Mesenchymal stem cell (in vitro differentiated cells and primary cell): Measurements from ENCODE around the gene PUM1.

ENCODE experiments used
- DNase-seq: peaks from one replicate; pipeline ENCODE4 v3.0.0-alpha.2; 2013
- H2AFZ ChIP-seq: one replicate; pipeline ENCODE4 v1.6.1; 2013; ENCODE audit warnings: low read depth, mild to moderate bottlenecking, control low read depth, inconsistent platforms, low read length, moderate library complexity
- H2AK5ac ChIP-seq: 2 replicates; pipeline ENCODE4 v1.6.1; 2013; ENCODE audit warnings: low read length, moderate library complexity, mild to moderate bottlenecking, inconsistent platforms; ENCODE audit not compliant: severe bottlenecking
- H2BK120ac ChIP-seq: one replicate; pipeline ENCODE4 v1.6.1; 2013; ENCODE audit warnings: low read depth, mild to moderate bottlenecking, inconsistent platforms, low read length, moderate library complexity
- H2BK12ac ChIP-seq, 2 experiments: one replicate each; pipeline ENCODE4 v1.6.1; 2013; ENCODE audit warnings: inconsistent platforms in 2 of 2, low read length in 2 of 2, mild to moderate bottlenecking in 2 of 2, moderate library complexity in 2 of 2, control low read depth in 1 of 2
- H2BK15ac ChIP-seq: one replicate; pipeline ENCODE4 v1.6.1; 2013; ENCODE audit warnings: mild to moderate bottlenecking, low read depth, inconsistent platforms; ENCODE audit not compliant: poor library complexity, severe bottlenecking
- H2BK5ac ChIP-seq: 2 replicates; pipeline ENCODE4 v1.6.1; 2013; ENCODE audit warnings: low read depth, mild to moderate bottlenecking, low read length, control low read depth, inconsistent platforms; ENCODE audit not compliant: poor library complexity, severe bottlenecking
- H3K14ac ChIP-seq, 2 experiments: one replicate each; pipeline ENCODE4 v1.6.1; 2013; ENCODE audit warnings: inconsistent platforms in 2 of 2, low read length in 2 of 2, control low read depth in 1 of 2, mild to moderate bottlenecking in 1 of 2, moderate library complexity in 1 of 2
- H3K18ac ChIP-seq, 2 experiments: one replicate each; pipeline ENCODE4 v1.6.1; 2013; ENCODE audit warnings: inconsistent platforms in 2 of 2, low read length in 2 of 2, control low read depth in 1 of 2, low read depth in 1 of 2, mild to moderate bottlenecking in 1 of 2
- H3K23ac ChIP-seq, 2 experiments: one replicate each; pipeline ENCODE4 v1.6.1; 2013; ENCODE audit warnings: inconsistent platforms in 2 of 2, low read length in 2 of 2, mild to moderate bottlenecking in 2 of 2, moderate library complexity in 2 of 2, control low read depth in 1 of 2
- H3K27ac ChIP-seq: 2 replicates; pipeline ENCODE4 v1.5.1; 2013; ENCODE audit warnings: mild to moderate bottlenecking, moderate library complexity, low read length, control low read depth, inconsistent platforms; ENCODE audit not compliant: poor library complexity, severe bottlenecking
- H3K27me3 ChIP-seq, 2 experiments: 2 replicates each; pipeline versions ENCODE4 v1.6.1 to v1.7.0; 2013; ENCODE audit warnings: low read length in 2 of 2, mild to moderate bottlenecking in 2 of 2, moderate library complexity in 2 of 2, control low read depth in 1 of 2, inconsistent platforms in 1 of 2; ENCODE audit not compliant: control insufficient read depth in 1 of 2, insufficient read depth in 1 of 2
- H3K36me3 ChIP-seq, 2 experiments: 2 replicates each; pipeline versions ENCODE4 v1.6.1 to v1.7.0; 2013; ENCODE audit warnings: low read length in 2 of 2, control low read depth in 1 of 2, inconsistent platforms in 1 of 2, low read depth in 1 of 2, mild to moderate bottlenecking in 1 of 2; ENCODE audit not compliant: insufficient read depth in 2 of 2, control insufficient read depth in 1 of 2
- H3K4ac ChIP-seq, 2 experiments: one replicate each; pipeline ENCODE4 v1.6.1; 2013; ENCODE audit warnings: inconsistent platforms in 2 of 2, low read length in 2 of 2, mild to moderate bottlenecking in 2 of 2, moderate library complexity in 2 of 2, control low read depth in 1 of 2, low read depth in 1 of 2
- H3K4me1 ChIP-seq: 2 replicates; pipeline ENCODE4 v1.6.1; 2013; ENCODE audit warnings: low read depth, low read length, control low read depth; ENCODE audit not compliant: control insufficient read depth, insufficient read depth
- H3K4me2 ChIP-seq: 2 replicates; pipeline ENCODE4 v1.6.1; 2013; ENCODE audit warnings: low read length, mild to moderate bottlenecking, inconsistent platforms; ENCODE audit not compliant: poor library complexity, severe bottlenecking
- H3K4me3 ChIP-seq, 2 experiments: 2 replicates each; pipeline versions ENCODE4 v1.5.1 to v1.7.0; 2013; ENCODE audit warnings: low read length in 2 of 2, mild to moderate bottlenecking in 2 of 2, control low read depth in 1 of 2, low read depth in 1 of 2; ENCODE audit not compliant: insufficient read depth in 1 of 2
- H3K79me1 ChIP-seq: replicated peaks from 2 replicates; pipeline ENCODE4 v1.6.1; 2013; ENCODE audit warnings: mild to moderate bottlenecking, control low read depth, low read length, inconsistent platforms; ENCODE audit not compliant: poor library complexity, severe bottlenecking
- H3K9ac ChIP-seq: 2 replicates; pipeline ENCODE4 v1.7.0; 2013; ENCODE audit warnings: mild to moderate bottlenecking, low read length, moderate library complexity
- H3K9me3 ChIP-seq: 2 replicates; pipeline ENCODE4 v1.7.0; 2013; ENCODE audit warnings: mild to moderate bottlenecking, low read length; ENCODE audit not compliant: control insufficient read depth
- H4K8ac ChIP-seq: one replicate; pipeline ENCODE4 v1.6.1; 2013; ENCODE audit warnings: inconsistent platforms, mild to moderate bottlenecking, low read length, moderate library complexity
- H4K91ac ChIP-seq: one replicate; pipeline ENCODE4 v1.6.1; 2013; ENCODE audit warnings: mild to moderate bottlenecking, low read length, inconsistent platforms
- WGBS: methylation state at CpG from one replicate; pipeline ENCODE4 v1.1.7; 2013; ENCODE audit warnings: mixed read lengths; 5-methylcytosine and 5-hydroxymethylcytosine counted together

PUM1 gene

GRCh38 chr1:30889511-30889910 is 176.0 kb downstream of the PUM1 start:
- Histone ChIP-seq H3K14ac (no peak overlapping the region), H2BK15ac (no peak overlapping the region), H2AFZ (no peak overlapping the region), H3K4me1 (peaks cover 46% of the 10 kb centered on the region), H3K79me1 (peaks cover 47% of the 10 kb centered on the region), H2BK5ac (no peak overlapping the region), H3K18ac (peak overlapping the region in 1 of 2 experiments; percentile 95), H4K8ac (no peak overlapping the region), H3K4me2 (no peak overlapping the region), H3K9ac (no peak overlapping the region), H3K27ac (no peak overlapping the region), H3K23ac (peak overlapping the region in 1 of 2 experiments; percentile 34), H3K9me3 (no peaks in the 10 kb centered on the region), H3K27me3 (no peaks in the 10 kb centered on the region), H3K4ac (no peak overlapping the region), H3K36me3 (peaks cover 0 to 6% of the 10 kb centered on the region in 2 experiments), H3K4me3 (no peak overlapping the region), H4K91ac (no peak overlapping the region), H2AK5ac (no peak overlapping the region), H2BK120ac (peak overlapping the region; percentile 80), H2BK12ac (peak overlapping the region in 1 of 2 experiments; percentile 90)
- WGBS, result 91% methylated on average over 4 of the region's 5 CpGs
- DNase-seq, result no peak

GRCh38 chr1:30888975-30889374 is 176.5 kb downstream of the PUM1 start:
- peak overlapping the region; percentile 98 for H2BK15ac ChIP-seq
- H2AK5ac ChIP-seq, result peak overlapping the region; percentile 94
- peak overlapping the region; percentile 86 for H4K8ac ChIP-seq
- no peaks in the 10 kb centered on the region for H3K27me3 ChIP-seq
- H3K18ac ChIP-seq, result peak overlapping the region; percentile 92 to 95
- 88% methylated on average over 3 of the region's 3 CpGs for WGBS
- H2BK12ac ChIP-seq, result peak overlapping the region; percentile 90 to 99
- H3K27ac ChIP-seq, result peak overlapping the region; percentile 52
- H3K23ac ChIP-seq, result peak overlapping the region in 1 of 2 experiments; percentile 34
- peak overlapping the region; percentile 81 to 98 for H3K4ac ChIP-seq
- no peaks in the 10 kb centered on the region for H3K9me3 ChIP-seq
- H2BK5ac ChIP-seq, result no peak overlapping the region
- H4K91ac ChIP-seq, result peak overlapping the region; percentile 94
- peaks cover 42% of the 10 kb centered on the region for H3K4me1 ChIP-seq
- peak overlapping the region; percentile 80 for H2BK120ac ChIP-seq
- DNase-seq, result no peak
- no peak overlapping the region for H3K4me3 ChIP-seq
- peaks cover 51% of the 10 kb centered on the region for H3K79me1 ChIP-seq
- no peak overlapping the region for H3K4me2 ChIP-seq
- peak overlapping the region; percentile 43 for H3K9ac ChIP-seq
- H3K36me3 ChIP-seq, result peaks cover 0 to under 1% of the 10 kb centered on the region in 2 experiments
- H3K14ac ChIP-seq, result peak overlapping the region in 1 of 2 experiments; percentile 73
- H2AFZ ChIP-seq, result no peak overlapping the region

DNA sequence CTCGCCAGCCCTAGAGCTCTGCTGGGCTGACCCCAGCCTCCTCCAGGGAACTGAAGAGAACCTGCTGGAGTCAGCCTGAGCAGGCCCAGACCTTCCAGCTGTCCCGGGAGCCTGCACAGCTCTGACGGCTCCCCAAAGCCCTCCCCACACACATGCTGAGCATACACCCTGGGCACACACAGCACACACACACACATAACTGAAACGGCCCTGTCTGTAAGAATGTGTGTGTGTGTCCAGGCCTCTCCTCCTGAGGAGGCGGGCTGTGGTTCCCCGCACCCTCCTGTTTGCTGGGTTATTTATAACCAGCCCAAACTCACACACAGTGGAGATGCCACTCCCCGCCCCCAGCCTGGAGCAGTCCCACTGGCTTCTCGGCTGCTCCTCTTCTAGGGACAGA is 177.1 kb downstream of the PUM1 start:
- peak overlapping the region; percentile 43 for H3K9ac ChIP-seq
- peak overlapping the region; percentile 94 for H2AK5ac ChIP-seq
- DNase-seq, result peak; percentile 94
- H3K14ac ChIP-seq, result no peak overlapping the region
- H3K4me2 ChIP-seq, result peak overlapping the region; percentile 14
- H3K18ac ChIP-seq, result peak overlapping the region; percentile 92 to 96
- no peak overlapping the region for H2AFZ ChIP-seq
- peak overlapping the region in 1 of 2 experiments; percentile 79 for H3K4ac ChIP-seq
- no peak overlapping the region for H3K23ac ChIP-seq
- peaks cover 51% of the 10 kb centered on the region for H3K79me1 ChIP-seq
- WGBS, result 7% methylated on average over 8 of the region's 8 CpGs
- no peak overlapping the region for H2BK5ac ChIP-seq
- peak overlapping the region; percentile 68 for H3K27ac ChIP-seq
- peak overlapping the region; percentile 75 for H2BK15ac ChIP-seq
- no peak overlapping the region for H4K91ac ChIP-seq
- H3K36me3 ChIP-seq, result no peaks in the 10 kb centered on the region
- no peaks in the 10 kb centered on the region for H3K27me3 ChIP-seq
- no peak overlapping the region for H3K4me3 ChIP-seq
- peak overlapping the region; percentile 54 for H2BK120ac ChIP-seq
- H4K8ac ChIP-seq, result peak overlapping the region; percentile 90
- peak overlapping the region; percentile 78 to 99 for H2BK12ac ChIP-seq
- H3K4me1 ChIP-seq, result peaks cover 40% of the 10 kb centered on the region
- H3K9me3 ChIP-seq, result no peaks in the 10 kb centered on the region

DNA sequence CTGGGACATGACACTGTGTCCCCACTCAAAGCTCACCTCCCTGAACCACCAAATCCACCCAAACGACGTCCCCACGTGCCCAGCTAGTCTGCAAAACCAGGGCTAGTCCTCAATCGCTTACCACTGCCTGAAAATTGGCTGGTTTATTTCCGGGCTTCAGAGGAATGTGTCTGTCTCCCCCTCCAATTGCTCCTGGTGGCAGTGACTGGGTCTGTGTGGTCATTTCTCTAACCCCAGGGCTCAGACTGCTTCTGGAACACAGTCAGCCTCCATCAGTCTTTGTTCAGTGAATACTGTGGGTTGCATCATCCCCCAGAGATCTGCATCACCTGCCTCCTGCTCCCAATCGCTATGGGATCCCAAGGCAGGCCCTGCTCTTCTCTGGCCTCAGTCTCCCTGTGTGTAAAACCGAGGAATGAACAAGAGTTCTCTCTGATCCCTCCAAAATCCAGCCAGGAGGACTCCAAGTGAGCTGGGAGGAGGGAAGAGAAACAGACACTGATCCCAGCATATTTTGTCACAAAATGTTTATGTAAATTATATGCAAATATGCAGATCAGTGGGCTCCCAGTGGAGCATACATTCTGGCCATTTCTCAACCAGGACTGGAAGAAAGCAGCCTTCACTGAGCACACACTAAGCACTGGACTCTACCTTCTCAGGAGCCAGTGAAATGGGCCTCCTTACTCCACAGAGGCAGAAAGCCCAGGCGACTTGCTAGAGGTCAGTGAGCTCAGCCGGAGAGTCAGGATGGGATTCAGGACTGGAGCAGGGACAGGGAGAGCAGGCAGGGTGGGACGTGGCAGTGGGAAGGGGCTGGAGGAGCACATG is 177.8 kb downstream of the PUM1 start:
- peaks cover 38% of the 10 kb centered on the region for H3K4me1 ChIP-seq
- H3K18ac ChIP-seq, result peak overlapping the region; percentile 85 to 96
- peak overlapping the region; percentile 20 for H3K9ac ChIP-seq
- H3K79me1 ChIP-seq, result peaks cover 50% of the 10 kb centered on the region
- peak overlapping the region; percentile 75 for H2BK15ac ChIP-seq
- 69% methylated on average over 10 of the region's 10 CpGs for WGBS
- no peak overlapping the region for H2BK5ac ChIP-seq
- peak overlapping the region; percentile 66 for H2AK5ac ChIP-seq
- no peak overlapping the region for H3K23ac ChIP-seq
- H3K14ac ChIP-seq, result peak overlapping the region in 1 of 2 experiments; percentile 13
- no peaks in the 10 kb centered on the region for H3K27me3 ChIP-seq
- peak overlapping the region; percentile 96 for H4K91ac ChIP-seq
- no peak overlapping the region for H2AFZ ChIP-seq
- H3K36me3 ChIP-seq, result no peaks in the 10 kb centered on the region
- H3K9me3 ChIP-seq, result no peaks in the 10 kb centered on the region
- H2BK120ac ChIP-seq, result peak overlapping the region; percentile 54
- no peak overlapping the region for H3K4me3 ChIP-seq
- peak overlapping the region; percentile 90 for H4K8ac ChIP-seq
- peak; percentile 69 for DNase-seq
- peak overlapping the region; percentile 42 to 79 for H3K4ac ChIP-seq
- H2BK12ac ChIP-seq, result peak overlapping the region; percentile 78 to 97
- H3K27ac ChIP-seq, result peak overlapping the region; percentile 68
- H3K4me2 ChIP-seq, result no peak overlapping the region
